Common myeloid progenitor, CD34-positive (primary cell): ENCODE results near the gene MTHFR.

Experiments used
- CTCF ChIA-PET: fragments of 350-600 bp; sonication (Branson Sonifier 250); formaldehyde crosslinking; loops from one replicate; lab custom pipeline; 2021; ENCODE audit warnings: antibody characterized with exemption; lab: Charles Lee
- POLR2A ChIA-PET: fragments of 350-600 bp; sonication (Branson Sonifier 250); formaldehyde crosslinking; loops from one replicate; lab custom pipeline; 2021; ENCODE audit warnings: antibody characterized with exemption; lab: Charles Lee
- DNase-seq, 3 donors: peaks; one replicate each; pipeline versions ENCODE4 v3.0.0 to v3.0.0-alpha.2; 2013
- H3K27ac ChIP-seq, 2 experiments: 1 replicate in 1 of 2; 2 replicates in 1 of 2; pipeline ENCODE4 v1.7.0; 2013; ENCODE audit warnings: inconsistent platforms in 2 of 2, low read length in 2 of 2, mild to moderate bottlenecking in 2 of 2, low read depth in 1 of 2, moderate library complexity in 1 of 2; ENCODE audit not compliant: severe bottlenecking in 2 of 2, insufficient read depth in 1 of 2, poor library complexity in 1 of 2
- H3K27me3 ChIP-seq, 5 experiments: replicated peaks in 2 of 5; 1 replicate in 3 of 5; 2 replicates in 2 of 5; pipeline versions ENCODE4 v1.6.1 to v1.7.0; 2013; ENCODE audit warnings: low read length in 4 of 5, mild to moderate bottlenecking in 2 of 5, moderate library complexity in 2 of 5, inconsistent platforms in 1 of 5; ENCODE audit not compliant: insufficient read depth in 5 of 5, control insufficient read depth in 4 of 5
- H3K36me3 ChIP-seq, 4 experiments: 1 replicate in 2 of 4; 2 replicates in 2 of 4; pipeline versions ENCODE4 v1.6.1 to v1.7.0; 2013; ENCODE audit warnings: low read length in 3 of 4, control low read depth in 1 of 4, mild to moderate bottlenecking in 1 of 4; ENCODE audit not compliant: control insufficient read depth in 4 of 4, insufficient read depth in 4 of 4
- H3K4me1 ChIP-seq, 4 experiments: 1 replicate in 3 of 4; 2 replicates in 1 of 4; pipeline versions ENCODE4 v1.6.1 to v1.7.1; 2013; ENCODE audit warnings: low read length in 3 of 4, mild to moderate bottlenecking in 3 of 4, control low read depth in 1 of 4, inconsistent platforms in 1 of 4, moderate library complexity in 1 of 4; ENCODE audit not compliant: control insufficient read depth in 4 of 4, insufficient read depth in 4 of 4; ENCODE audit errors: control extremely low read depth in 1 of 4
- H3K4me3 ChIP-seq, 7 experiments: 1 replicate in 4 of 7; 2 replicates in 3 of 7; pipeline versions ENCODE4 v1.5.1 to v1.7.0; 2013; ENCODE audit warnings: mild to moderate bottlenecking in 7 of 7, low read length in 6 of 7, moderate library complexity in 6 of 7, inconsistent platforms in 2 of 7, low read depth in 2 of 7, control low read depth in 1 of 7; ENCODE audit not compliant: insufficient read depth in 4 of 7, control insufficient read depth in 1 of 7; ENCODE audit errors: extremely low read depth in 1 of 7
- H3K9me3 ChIP-seq, 5 experiments: 1 replicate in 4 of 5; 2 replicates in 1 of 5; pipeline versions ENCODE4 v1.6.1 to v1.7.1; 2013; ENCODE audit warnings: low read length in 4 of 5, mild to moderate bottlenecking in 2 of 5, inconsistent platforms in 1 of 5, low read depth in 1 of 5, moderate library complexity in 1 of 5; ENCODE audit not compliant: control insufficient read depth in 4 of 5, insufficient read depth in 2 of 5; ENCODE audit errors: control extremely low read depth in 1 of 5
- WGBS: methylation state at CpG from one replicate; pipeline ENCODE4 v1.1.5; 2013; ENCODE audit not compliant: insufficient coverage; 5-methylcytosine and 5-hydroxymethylcytosine counted together

The MTHFR gene

DNA sequence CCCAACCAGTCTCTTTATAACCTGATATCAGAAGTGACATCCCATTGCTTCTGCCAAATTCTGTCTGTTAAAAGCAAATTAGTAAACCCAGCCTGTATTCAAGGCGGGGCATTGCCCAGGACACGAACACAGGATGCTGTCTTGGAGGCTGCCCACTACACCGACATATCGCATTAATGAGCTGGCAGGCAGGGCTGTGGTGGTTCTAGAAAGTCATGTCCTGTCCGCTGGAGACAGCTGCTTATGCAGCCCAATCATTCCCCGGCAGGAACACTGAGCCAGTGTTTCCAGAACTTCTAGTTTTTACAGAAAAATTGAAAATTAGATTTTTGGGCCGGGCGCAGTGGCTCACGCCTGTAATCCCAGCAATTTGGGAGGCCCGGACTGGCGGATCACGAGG is 24.5 kb downstream of the MTHFR start:
- 93% methylated on average over 12 of the region's 12 CpGs for WGBS
- CTCF ChIA-PET: no interaction called here

DNA sequence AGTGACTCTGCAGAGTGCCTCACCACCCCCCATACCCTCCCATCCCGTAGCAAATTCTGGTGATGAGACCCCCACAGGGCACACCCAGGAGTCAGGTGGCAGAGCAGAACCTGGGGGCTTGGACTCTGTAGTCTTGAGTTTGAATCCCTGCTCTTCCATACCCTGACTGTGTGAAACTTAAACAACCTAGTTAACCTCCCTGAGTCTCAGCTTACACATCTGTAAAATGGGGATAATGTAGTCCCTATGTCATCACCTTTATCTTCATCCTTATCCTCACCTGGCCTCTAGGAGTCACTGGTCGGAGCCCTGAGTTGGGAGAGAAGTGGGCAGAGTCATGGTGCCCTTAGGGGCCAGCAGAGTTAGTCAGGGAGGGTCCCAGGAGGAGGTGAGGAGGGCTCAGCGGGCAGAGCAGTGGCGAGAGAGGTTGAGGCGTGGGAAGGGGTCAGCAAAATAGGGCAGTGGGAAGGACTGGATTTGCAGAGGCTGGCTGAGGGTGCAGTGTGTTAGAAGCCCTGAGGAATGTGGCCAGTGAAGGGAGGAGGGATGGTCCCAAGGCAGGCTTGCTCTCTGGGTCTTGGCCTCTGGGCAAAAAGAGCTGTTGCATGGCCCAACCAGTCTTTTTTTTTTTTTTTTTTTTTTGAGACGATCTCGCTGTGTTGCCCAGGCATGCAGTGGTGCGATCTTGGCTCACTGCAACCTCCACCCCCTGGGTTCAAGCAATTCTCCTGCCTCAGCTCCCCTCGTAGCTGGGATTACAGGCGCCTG is 25.2 kb downstream of the MTHFR start:
- no peak for DNase-seq
- H3K9me3 ChIP-seq: no peaks in the 10 kb centered on the region
- no peak overlapping the region for H3K27ac ChIP-seq
- no peaks in the 10 kb centered on the region for H3K27me3 ChIP-seq
- WGBS: 97% methylated on average over 4 of the region's 10 CpGs
- no peak overlapping the region for H3K4me3 ChIP-seq
- ChIA-PET CTCF (interaction anchor here (0.6 to 1.1 kb wide), 4 partner anchors 8 to 17 kb away, joined by 3 to 4 read pairs (median 3); no protein-coding TSS in a partner anchor), POLR2A (no interaction called here)
- peaks cover 0 to 10% (median 8%) of the 10 kb centered on the region in 4 experiments for H3K4me1 ChIP-seq
- no peaks in the 10 kb centered on the region for H3K36me3 ChIP-seq

More for the DNA sequence above, 24.5 kb downstream of the MTHFR start:
- POLR2A ChIA-PET: no interaction called here
- H3K27ac ChIP-seq: no peak overlapping the region
- no peak for DNase-seq
- no peak overlapping the region for H3K4me3 ChIP-seq
- H3K36me3 ChIP-seq: no peaks in the 10 kb centered on the region
- H3K27me3 ChIP-seq: no peaks in the 10 kb centered on the region
- peaks cover 0 to 10% (median 8%) of the 10 kb centered on the region in 4 experiments for H3K4me1 ChIP-seq
- H3K9me3 ChIP-seq: no peaks in the 10 kb centered on the region

DNA sequence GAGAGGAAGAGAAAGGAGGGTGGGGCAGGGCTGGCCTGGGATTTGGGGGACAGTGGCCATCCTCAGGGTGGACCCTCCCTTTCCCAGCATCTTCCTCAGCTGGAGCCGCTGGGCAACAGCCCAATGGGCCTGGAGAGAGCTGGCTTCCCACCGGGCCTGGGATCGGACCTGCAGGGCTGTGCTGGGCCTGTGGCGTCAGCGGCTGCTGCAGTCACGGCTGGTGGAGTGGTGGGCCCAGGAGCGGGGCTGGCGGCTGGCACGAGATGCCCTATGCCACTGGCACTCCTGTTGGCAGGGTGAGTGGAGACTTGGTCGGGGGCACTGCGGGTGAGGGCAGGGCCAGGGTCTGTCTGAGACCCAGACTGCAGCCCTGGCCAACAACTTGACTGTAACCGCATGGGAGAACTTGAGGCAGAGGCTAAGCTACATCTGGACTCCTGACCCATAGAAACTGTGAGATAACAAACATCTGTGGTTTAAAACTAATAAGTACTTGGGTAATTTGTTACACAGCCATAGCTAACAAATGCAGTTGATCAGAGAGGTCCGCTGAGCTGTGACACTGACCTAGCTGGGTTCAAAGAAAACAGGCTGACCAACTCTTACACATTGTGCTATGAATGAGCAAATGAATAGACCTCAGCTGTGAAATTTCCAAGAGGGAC is 25.9 kb downstream of the MTHFR start:
- CTCF ChIA-PET: interaction anchor here (0.6 to 1.1 kb wide), 5 partner anchors 8 to 23 kb away, joined by 3 to 4 read pairs (median 3); no protein-coding TSS in a partner anchor
- H3K36me3 ChIP-seq: no peaks in the 10 kb centered on the region
- H3K27me3 ChIP-seq: no peaks in the 10 kb centered on the region
- WGBS: 89% methylated on average over 12 of the region's 13 CpGs
- DNase-seq: no peak
- no peak overlapping the region for H3K4me3 ChIP-seq
- H3K4me1 ChIP-seq: peaks cover 0 to 4% (median 3%) of the 10 kb centered on the region in 4 experiments
- POLR2A ChIA-PET: no interaction called here
- no peaks in the 10 kb centered on the region for H3K9me3 ChIP-seq
- no peak overlapping the region for H3K27ac ChIP-seq

DNA sequence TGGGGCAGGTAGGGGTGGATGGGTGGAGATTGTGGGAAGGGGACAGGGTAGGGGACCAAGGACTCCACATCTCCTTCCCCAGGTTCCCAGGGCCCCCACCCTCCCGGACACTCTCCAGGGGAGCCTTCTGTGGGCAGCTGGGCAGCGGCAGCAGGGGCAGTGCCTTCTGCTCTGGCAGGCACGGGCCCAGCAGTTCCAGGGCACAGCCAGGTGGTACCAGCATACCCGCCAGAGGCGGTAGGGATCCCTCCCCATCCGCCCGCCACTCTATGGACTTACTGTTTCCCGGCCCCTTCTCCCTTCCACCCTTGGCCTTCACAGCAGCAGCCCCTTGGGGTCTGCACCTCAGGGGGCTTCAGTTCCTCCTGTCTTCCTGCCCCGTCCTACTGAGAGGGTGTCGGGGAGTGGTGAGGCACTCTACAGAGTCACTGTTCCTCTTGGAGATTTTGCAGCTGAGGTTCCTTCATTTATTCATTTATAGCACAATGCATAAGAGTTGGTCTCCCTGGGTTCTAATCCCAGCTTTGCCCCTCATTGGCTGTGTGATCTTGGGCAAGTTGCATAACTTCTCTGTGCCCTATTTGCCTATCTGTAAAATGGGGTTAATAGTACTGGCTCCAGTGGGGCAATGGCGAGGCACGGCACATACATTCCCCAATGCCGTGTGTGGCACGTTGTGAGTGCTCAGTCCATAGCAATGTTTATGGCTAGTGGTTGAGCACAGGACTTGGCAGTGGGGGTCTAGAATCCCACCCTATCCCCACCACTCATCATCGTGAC is 26.7 kb downstream of the MTHFR start:
- Histone ChIP-seq H3K27me3 (no peaks in the 10 kb centered on the region), H3K36me3 (no peaks in the 10 kb centered on the region), H3K4me3 (no peak overlapping the region), H3K4me1 (no peaks in the 10 kb centered on the region), H3K27ac (no peak overlapping the region), H3K9me3 (no peaks in the 10 kb centered on the region)
- DNase-seq: no peak
- 87% methylated on average over 10 of the region's 15 CpGs for WGBS
- ChIA-PET CTCF (interaction anchor here (0.6 kb wide), 1 partner anchor 22 kb away, joined by 3 read pairs; no protein-coding TSS in a partner anchor), POLR2A (no interaction called here)

DNA sequence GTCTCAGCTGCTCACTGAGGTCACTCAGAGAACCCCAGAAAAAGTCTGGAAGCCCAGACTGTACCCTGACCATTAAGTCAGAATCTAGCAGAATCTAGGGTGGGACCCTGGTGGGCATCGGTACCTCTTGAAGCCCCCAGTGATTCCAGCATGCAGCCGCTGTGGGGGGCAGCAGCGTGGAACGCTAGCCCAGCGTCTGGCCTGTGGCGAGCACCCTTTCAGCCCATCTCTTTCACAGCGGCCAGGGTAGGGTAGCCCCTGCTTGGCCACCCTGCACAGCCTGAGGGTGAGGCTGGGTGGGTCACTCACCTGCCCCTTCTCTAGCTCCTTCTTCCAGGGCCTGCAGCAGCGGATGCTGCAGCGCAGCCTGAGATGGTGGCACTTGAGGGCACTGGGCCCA is 27.4 kb downstream of the MTHFR start:
- 99% methylated on average over 7 of the region's 9 CpGs for WGBS
- Histone ChIP-seq H3K4me3 (no peak overlapping the region), H3K27ac (no peak overlapping the region), H3K27me3 (no peaks in the 10 kb centered on the region), H3K36me3 (no peaks in the 10 kb centered on the region), H3K9me3 (no peaks in the 10 kb centered on the region), H3K4me1 (no peaks in the 10 kb centered on the region)
- DNase-seq: no peak
- ChIA-PET CTCF (interaction anchor here (1.6 kb wide), 1 partner anchor 17 kb away, joined by 3 read pairs; the partner anchor contains the start of gene C1orf167), POLR2A (no interaction called here)

DNA sequence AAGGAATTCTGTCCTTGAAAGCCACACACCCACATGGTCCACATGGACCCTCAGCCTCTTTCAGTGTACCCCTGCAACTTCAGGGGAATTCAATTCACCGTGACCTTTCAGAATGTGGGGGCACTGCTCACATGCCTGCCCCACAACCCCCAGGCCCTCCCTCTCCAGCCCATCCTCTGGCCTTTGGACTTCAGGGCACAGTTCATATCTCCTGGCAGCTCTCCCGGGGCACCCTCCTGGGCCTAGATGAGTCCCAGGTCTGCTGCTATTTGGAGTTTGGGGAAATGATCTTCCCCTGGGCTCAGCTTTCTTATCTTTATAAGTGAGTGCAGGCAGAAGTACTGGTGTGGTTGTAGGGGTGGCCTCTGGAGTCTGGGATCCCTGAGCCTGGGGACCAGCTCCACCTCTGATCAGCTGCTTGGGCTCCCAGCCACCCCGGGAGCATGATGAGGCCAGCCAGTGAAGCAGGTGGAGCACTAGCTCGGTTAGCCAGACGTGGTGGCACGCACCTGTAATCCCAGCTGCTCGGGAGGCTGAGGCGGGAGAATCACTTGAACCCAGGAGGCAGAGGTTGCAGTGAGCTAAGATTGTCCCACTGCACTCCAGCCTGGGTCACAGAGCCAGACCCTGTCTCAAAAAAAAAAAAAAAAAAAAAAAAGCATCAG is 28.0 kb downstream of the MTHFR start:
- H3K4me1 ChIP-seq: no peaks in the 10 kb centered on the region
- H3K4me3 ChIP-seq: no peak overlapping the region
- H3K27ac ChIP-seq: no peak overlapping the region
- H3K27me3 ChIP-seq: no peaks in the 10 kb centered on the region
- POLR2A ChIA-PET: no interaction called here
- WGBS: 98% methylated on average over 8 of the region's 8 CpGs
- CTCF ChIA-PET: interaction anchor here (1.6 kb wide), 1 partner anchor 16 kb away, joined by 3 read pairs; the partner anchor contains the start of gene C1orf167
- no peaks in the 10 kb centered on the region for H3K9me3 ChIP-seq
- DNase-seq: no peak
- H3K36me3 ChIP-seq: no peaks in the 10 kb centered on the region
